NCI-H2081 (cell line): Measurements from ENCODE around the gene KATNAL1.
"Not testable (repeated sequence)": the region's sequence is repeated elsewhere in the genome, so short reads cannot be mapped to it uniquely, and the experiment has no call there.

Source experiments
- DNase-seq, 2 experiments: peaks; one replicate each; lab custom pipeline; 2025; lab: John Stamatoyannopoulos, UW

Gene KATNAL1

GRCh38 chr13:30292325-30292724 is 15.0 kb downstream of the KATNAL1 start:
- DNase-seq = no peak

- DNase-seq = no peak
Measured at GRCh38 chr13:30290812-30291436, 16.4 kb downstream of the KATNAL1 start.

- no peak for DNase-seq
Measured at GRCh38 chr13:30289533-30289932, 17.8 kb downstream of the KATNAL1 start.

GRCh38 chr13:30286059-30286458 is 21.3 kb downstream of the KATNAL1 start:
- not testable (repeated sequence) for DNase-seq

GRCh38 chr13:30276178-30276577 is 31.2 kb downstream of the KATNAL1 start:
- DNase-seq = no peak

- no peak for DNase-seq
Measured at GRCh38 chr13:30274083-30274482, 33.3 kb downstream of the KATNAL1 start.

GRCh38 chr13:30270035-30270434 is 37.3 kb downstream of the KATNAL1 start:
- not testable (repeated sequence) for DNase-seq

- no peak for DNase-seq
Measured at GRCh38 chr13:30268673-30269072, 38.7 kb downstream of the KATNAL1 start.

GRCh38 chr13:30266756-30267155 is 40.6 kb downstream of the KATNAL1 start:
- DNase-seq = no peak

GRCh38 chr13:30259149-30259733 is 48.1 kb downstream of the KATNAL1 start:
- not testable (repeated sequence) for DNase-seq

- DNase-seq = no peak
Measured at GRCh38 chr13:30257468-30258099, 49.8 kb downstream of the KATNAL1 start.

GRCh38 chr13:30256713-30257467 is 50.5 kb downstream of the KATNAL1 start:
- no peak for DNase-seq

- DNase-seq = no peak
Measured at GRCh38 chr13:30255696-30256095, 51.7 kb downstream of the KATNAL1 start.

- DNase-seq = no peak
Measured at GRCh38 chr13:30253830-30254229, 53.5 kb downstream of the KATNAL1 start.

GRCh38 chr13:30247406-30247805 is 59.9 kb downstream of the KATNAL1 start:
- no peak for DNase-seq

- no peak for DNase-seq
Measured at GRCh38 chr13:30241532-30241931, 65.8 kb downstream of the KATNAL1 start.

- DNase-seq = no peak
Measured at GRCh38 chr13:30240608-30241007, 66.7 kb downstream of the KATNAL1 start.

- DNase-seq = no peak
Measured at GRCh38 chr13:30235216-30235615, 72.1 kb downstream of the KATNAL1 start.

- DNase-seq = peak in 1 of 2 experiments; percentile 10
Measured at GRCh38 chr13:30234619-30235162, 72.7 kb downstream of the KATNAL1 start.

GRCh38 chr13:30224732-30225131 is 82.6 kb downstream of the KATNAL1 start:
- DNase-seq = no peak

- DNase-seq = no peak
Measured at GRCh38 chr13:30222254-30222653, 85.1 kb downstream of the KATNAL1 start.

- peak in 1 of 2 experiments; percentile 16 for DNase-seq
Measured at GRCh38 chr13:30216111-30216510, 91.2 kb downstream of the KATNAL1 start.
